Activated CD4-positive, alpha-beta T cell treated with anti-CD3 and anti-CD28 coated beads for 36 hours (primary cell): ENCODE measurements around the gene SLC30A10. TPM values are rescaled to one million over a fixed set of nuclear protein-coding genes. Genes with fewer than 3 reads are reported as not detected.
"Not testable (repeated sequence)": the region's sequence is repeated elsewhere in the genome, so short reads cannot be mapped to it uniquely, and the experiment has no call there.

Experiments used
- ATAC-seq: fragments of 200-7000 bp; cut with Tn5 transposase; one replicate; pipeline ENCODE4 v1.10.0; 2021; ENCODE audit warnings: mild to moderate bottlenecking, moderate library complexity
- CTCF ChIA-PET: fragments of 350-600 bp; sonication (Branson Sonifier 250); formaldehyde crosslinking; loops from one replicate; lab custom pipeline; 2021; ENCODE audit warnings: antibody characterized with exemption; lab: Charles Lee
- POLR2A ChIA-PET: fragments of 350-600 bp; sonication (Branson Sonifier 250); formaldehyde crosslinking; loops from one replicate; lab custom pipeline; 2021; ENCODE audit warnings: antibody characterized with exemption, inconsistent platforms; lab: Charles Lee
- DNase-seq: peaks from one replicate; pipeline ENCODE4 v3.0.0-alpha.2; 2020
- H3K27ac Mint-ChIP-seq: one replicate; pipeline ENCODE4 v1.8.0; 2021; ENCODE audit warnings: mixed read lengths
- H3K27me3 Mint-ChIP-seq: one replicate; pipeline ENCODE4 v1.8.0; 2021; ENCODE audit warnings: mixed read lengths
- H3K36me3 Mint-ChIP-seq: one replicate; pipeline ENCODE4 v1.8.0; 2021; ENCODE audit warnings: low read depth, mixed read lengths
- H3K4me1 Mint-ChIP-seq: one replicate; pipeline ENCODE4 v1.8.0; 2021; ENCODE audit warnings: mixed read lengths
- H3K4me3 Mint-ChIP-seq: one replicate; pipeline ENCODE4 v1.8.0; 2021; ENCODE audit warnings: mild to moderate bottlenecking, moderate library complexity, mixed read lengths
- H3K9me3 Mint-ChIP-seq: one replicate; pipeline ENCODE4 v1.8.0; 2021; ENCODE audit warnings: low read depth, mixed read lengths
- intact Hi-C, 2 experiments: fragments of 100-400 bp; cut with DNase I in 1 of 2; cut with micrococcal nuclease in 1 of 2; formaldehyde crosslinking; loops; one replicate each; pipeline versions ENCODE4 v1.14.2 to v1.15.1; 2022 to 2024; cut with DNase I, micrococcal nuclease
- total RNA-seq, 2 experiments: library from RNA; stranded (reverse); gene quantifications; one replicate each; pipeline ENCODE4 v1.2.3, GENCODE V29; 2021

Gene SLC30A10
- total RNA-seq, 2 experiments from 2014 or later: not detected

GRCh38 chr1:219952361-219952760 lies 24.0 kb upstream of the SLC30A10 start:
- POLR2A ChIA-PET: interaction anchor here (0.6 kb wide), 1 partner anchor 20 kb away, joined by 4 read pairs; no protein-coding TSS in a partner anchor
- H3K4me3 Mint-ChIP-seq: no peak overlapping the region
- no peaks in the 10 kb centered on the region for H3K9me3 Mint-ChIP-seq

GRCh38 chr1:219949227-219949626 lies 20.9 kb upstream of the SLC30A10 start:
- H3K27ac Mint-ChIP-seq, ATAC-seq, POLR2A ChIA-PET, H3K4me3 Mint-ChIP-seq, H3K9me3 Mint-ChIP-seq, H3K4me1 Mint-ChIP-seq, H3K27me3 Mint-ChIP-seq, H3K36me3 Mint-ChIP-seq, DNase-seq, intact Hi-C loops, CTCF ChIA-PET: not testable (repeated sequence)

More at GRCh38 chr1:219952361-219952760, 24.0 kb upstream of the SLC30A10 start:
- ATAC-seq: no peak
- H3K27ac Mint-ChIP-seq: no peak overlapping the region
- intact Hi-C loops: no loop called here
- H3K27me3 Mint-ChIP-seq: no peaks in the 10 kb centered on the region
- H3K4me1 Mint-ChIP-seq: no peaks in the 10 kb centered on the region
- CTCF ChIA-PET: no interaction called here
- H3K36me3 Mint-ChIP-seq: no peaks in the 10 kb centered on the region
- no peak for DNase-seq

- intact Hi-C loops, H3K27ac Mint-ChIP-seq, H3K9me3 Mint-ChIP-seq, H3K27me3 Mint-ChIP-seq, POLR2A ChIA-PET, CTCF ChIA-PET, DNase-seq, H3K36me3 Mint-ChIP-seq, H3K4me3 Mint-ChIP-seq, ATAC-seq, H3K4me1 Mint-ChIP-seq: not testable (repeated sequence)
These were observed 20.4 kb upstream of the SLC30A10 start for GRCh38 chr1:219948766-219949165.

- Mint-ChIP-seq H3K27me3 (peaks cover 16% of the 10 kb centered on the region), H3K36me3 (no peaks in the 10 kb centered on the region), H3K9me3 (no peaks in the 10 kb centered on the region), H3K27ac (no peak overlapping the region), H3K4me3 (no peak overlapping the region), H3K4me1 (no peaks in the 10 kb centered on the region)
- ATAC-seq: no peak
- intact Hi-C loops: no loop called here
- no peak for DNase-seq
- POLR2A ChIA-PET: no interaction called here
- CTCF ChIA-PET: no interaction called here
These were observed 17.4 kb upstream of the SLC30A10 start for GRCh38 chr1:219945795-219946194.

GRCh38 chr1:219941179-219942118 lies 13.1 kb upstream of the SLC30A10 start:
- peaks cover 36% of the 10 kb centered on the region for H3K27me3 Mint-ChIP-seq
- intact Hi-C loops: no loop called here
- no peaks in the 10 kb centered on the region for H3K9me3 Mint-ChIP-seq
- CTCF ChIA-PET: no interaction called here
- no peaks in the 10 kb centered on the region for H3K4me1 Mint-ChIP-seq
- H3K36me3 Mint-ChIP-seq: no peaks in the 10 kb centered on the region
- no peak overlapping the region for H3K27ac Mint-ChIP-seq
- POLR2A ChIA-PET: no interaction called here
- no peak for DNase-seq
- ATAC-seq: no peak
- no peak overlapping the region for H3K4me3 Mint-ChIP-seq

- Mint-ChIP-seq H3K9me3 (no peaks in the 10 kb centered on the region), H3K4me3 (no peak overlapping the region), H3K4me1 (no peaks in the 10 kb centered on the region), H3K27me3 (peaks cover 39% of the 10 kb centered on the region), H3K36me3 (no peaks in the 10 kb centered on the region), H3K27ac (no peak overlapping the region)
- intact Hi-C loops: no loop called here
- DNase-seq (no peak), ATAC-seq (no peak)
- ChIA-PET POLR2A (no interaction called here), CTCF (no interaction called here)
These were observed 12.3 kb upstream of the SLC30A10 start for GRCh38 chr1:219940707-219941106.

- intact Hi-C loops: no loop called here
- ChIA-PET POLR2A (no interaction called here), CTCF (no interaction called here)
- H3K27me3 Mint-ChIP-seq: peaks cover 38% of the 10 kb centered on the region
- no peak overlapping the region for H3K27ac Mint-ChIP-seq
- DNase-seq (no peak), ATAC-seq (no peak)
- H3K9me3 Mint-ChIP-seq: no peaks in the 10 kb centered on the region
- no peak overlapping the region for H3K4me3 Mint-ChIP-seq
- no peaks in the 10 kb centered on the region for H3K36me3 Mint-ChIP-seq
- H3K4me1 Mint-ChIP-seq: no peaks in the 10 kb centered on the region
These were observed 10.3 kb upstream of the SLC30A10 start for GRCh38 chr1:219938706-219939105.

- peaks cover 30% of the 10 kb centered on the region for H3K27me3 Mint-ChIP-seq
- H3K4me3 Mint-ChIP-seq, DNase-seq, CTCF ChIA-PET, H3K9me3 Mint-ChIP-seq, H3K36me3 Mint-ChIP-seq, H3K27ac Mint-ChIP-seq, ATAC-seq, POLR2A ChIA-PET, H3K4me1 Mint-ChIP-seq, intact Hi-C loops: not testable (repeated sequence)
These were observed 5.4 kb upstream of the SLC30A10 start for GRCh38 chr1:219933763-219934162.

- no peak overlapping the region for H3K4me3 Mint-ChIP-seq
- DNase-seq (no peak), ATAC-seq (no peak)
- no peaks in the 10 kb centered on the region for H3K36me3 Mint-ChIP-seq
- H3K4me1 Mint-ChIP-seq: peaks cover 3% of the 10 kb centered on the region
- no peak overlapping the region for H3K27ac Mint-ChIP-seq
- intact Hi-C loops: no loop called here
- H3K27me3 Mint-ChIP-seq: peaks cover 35% of the 10 kb centered on the region
- POLR2A ChIA-PET: no interaction called here
- CTCF ChIA-PET: no interaction called here
- H3K9me3 Mint-ChIP-seq: no peaks in the 10 kb centered on the region
These were observed 2.7 kb upstream of the SLC30A10 start for GRCh38 chr1:219931033-219931432.

GRCh38 chr1:219928791-219929118 lies 398 bp upstream of the SLC30A10 start:
- intact Hi-C loops: no loop called here
- peaks cover 3% of the 10 kb centered on the region for H3K4me1 Mint-ChIP-seq
- POLR2A ChIA-PET: no interaction called here
- H3K27me3 Mint-ChIP-seq: peaks cover 38% of the 10 kb centered on the region
- no peak overlapping the region for H3K27ac Mint-ChIP-seq
- DNase-seq (no peak), ATAC-seq (no peak)
- no peak overlapping the region for H3K4me3 Mint-ChIP-seq
- H3K36me3 Mint-ChIP-seq: no peaks in the 10 kb centered on the region
- CTCF ChIA-PET: interaction anchor here (0.6 kb wide), 1 partner anchor 133 kb away, joined by 3 read pairs; no protein-coding TSS in a partner anchor
- no peaks in the 10 kb centered on the region for H3K9me3 Mint-ChIP-seq

- Mint-ChIP-seq H3K9me3 (no peaks in the 10 kb centered on the region), H3K4me1 (peaks cover 3% of the 10 kb centered on the region), H3K4me3 (peak overlapping the region; percentile 20), H3K27me3 (peaks cover 41% of the 10 kb centered on the region), H3K36me3 (no peaks in the 10 kb centered on the region), H3K27ac (no peak overlapping the region)
- POLR2A ChIA-PET: no interaction called here
- intact Hi-C loops: no loop called here
- no peak for ATAC-seq
- DNase-seq: no peak
- CTCF ChIA-PET: no interaction called here
These were observed 930 bp downstream of the SLC30A10 start for GRCh38 chr1:219927298-219927955.
